ENCODE data around the gene DMRTC2. TPM values are rescaled to one million over a fixed set of nuclear protein-coding genes. Genes with fewer than 3 reads are reported as not detected.
"Not testable (repeated sequence)": the region's sequence is repeated elsewhere in the genome, so short reads cannot be mapped to it uniquely, and the experiment has no call there.

DMRTC2 gene
- total and polyA plus RNA-seq, 4 donors = not detected

GRCh38 chr19:41868120-41868988, 23.5 kb downstream of the DMRTC2 start:
- H3K4me3 ChIP-seq (ENCODE audit: low read depth, low read length) = no peak overlapping the region
- DNase-seq (ENCODE audit: low read depth in 4 of 6, low spot score in 6 of 6) = no peak
- no peak overlapping the region for H3K27ac ChIP-seq (ENCODE audit: low read depth, low read length)
- H3K27me3 ChIP-seq (ENCODE audit: control insufficient read depth, insufficient read depth, low read length) = no peaks in the 10 kb centered on the region
- peaks cover 96% of the 10 kb centered on the region for H3K36me3 ChIP-seq (ENCODE audit: control insufficient read depth, insufficient read depth, low read length)
- peaks cover 2% of the 10 kb centered on the region for H3K4me1 ChIP-seq (ENCODE audit: control insufficient read depth, insufficient read depth, low read length)
- H3K9me3 ChIP-seq (ENCODE audit: control insufficient read depth, insufficient read depth, low read length) = no peaks in the 10 kb centered on the region
- WGBS (ENCODE audit: insufficient coverage) = 93% methylated on average over 9 of the region's 10 CpGs

GRCh38 chr19:41868989-41869300, 24.1 kb downstream of the DMRTC2 start:
- Histone ChIP-seq H3K4me3 (ENCODE audit: low read depth, low read length) (no peak overlapping the region), H3K27me3 (ENCODE audit: control insufficient read depth, insufficient read depth, low read length) (no peaks in the 10 kb centered on the region), H3K4me1 (ENCODE audit: control insufficient read depth, insufficient read depth, low read length) (no peaks in the 10 kb centered on the region), H3K27ac (ENCODE audit: low read depth, low read length) (no peak overlapping the region), H3K36me3 (ENCODE audit: control insufficient read depth, insufficient read depth, low read length) (peaks cover 93% of the 10 kb centered on the region), H3K9me3 (ENCODE audit: control insufficient read depth, insufficient read depth, low read length) (no peaks in the 10 kb centered on the region)
- WGBS (ENCODE audit: insufficient coverage) = 88% methylated on average over 12 of the region's 12 CpGs
- no peak for DNase-seq (ENCODE audit: low read depth in 4 of 6, low spot score in 6 of 6)

- 55% methylated on average over 5 of the region's 13 CpGs for WGBS (ENCODE audit: insufficient coverage)
- DNase-seq (ENCODE audit: low read depth in 4 of 6, low spot score in 6 of 6) = no peak
- H3K4me3 ChIP-seq (ENCODE audit: low read depth, low read length) = no peak overlapping the region
Measured at GRCh38 chr19:41869374-41869955, 24.6 kb downstream of the DMRTC2 start.

GRCh38 chr19:41870401-41870873, 25.6 kb downstream of the DMRTC2 start:
- no peak overlapping the region for H3K27ac ChIP-seq (ENCODE audit: low read depth, low read length)
- no peaks in the 10 kb centered on the region for H3K9me3 ChIP-seq (ENCODE audit: control insufficient read depth, insufficient read depth, low read length)
- no peaks in the 10 kb centered on the region for H3K27me3 ChIP-seq (ENCODE audit: control insufficient read depth, insufficient read depth, low read length)
- H3K4me1 ChIP-seq (ENCODE audit: control insufficient read depth, insufficient read depth, low read length) = no peaks in the 10 kb centered on the region
- WGBS (ENCODE audit: insufficient coverage) = no CpG with 5 or more reads among the region's 3 CpGs
- no peak overlapping the region for H3K4me3 ChIP-seq (ENCODE audit: low read depth, low read length)
- DNase-seq (ENCODE audit: low read depth in 4 of 6, low spot score in 6 of 6) = no peak
- peaks cover 78% of the 10 kb centered on the region for H3K36me3 ChIP-seq (ENCODE audit: control insufficient read depth, insufficient read depth, low read length)

More at GRCh38 chr19:41869374-41869955, 24.6 kb downstream of the DMRTC2 start:
- no peaks in the 10 kb centered on the region for H3K9me3 ChIP-seq (ENCODE audit: control insufficient read depth, insufficient read depth, low read length)
- H3K4me1 ChIP-seq (ENCODE audit: control insufficient read depth, insufficient read depth, low read length) = no peaks in the 10 kb centered on the region
- H3K36me3 ChIP-seq (ENCODE audit: control insufficient read depth, insufficient read depth, low read length) = peaks cover 88% of the 10 kb centered on the region
- H3K27me3 ChIP-seq (ENCODE audit: control insufficient read depth, insufficient read depth, low read length) = no peaks in the 10 kb centered on the region
- no peak overlapping the region for H3K27ac ChIP-seq (ENCODE audit: low read depth, low read length)

- no peaks in the 10 kb centered on the region for H3K4me1 ChIP-seq (ENCODE audit: control insufficient read depth, insufficient read depth, low read length)
- peaks cover 67% of the 10 kb centered on the region for H3K36me3 ChIP-seq (ENCODE audit: control insufficient read depth, insufficient read depth, low read length)
- H3K27me3 ChIP-seq (ENCODE audit: control insufficient read depth, insufficient read depth, low read length) = no peaks in the 10 kb centered on the region
- H3K9me3 ChIP-seq (ENCODE audit: control insufficient read depth, insufficient read depth, low read length) = no peaks in the 10 kb centered on the region
- H3K4me3 ChIP-seq (ENCODE audit: low read depth, low read length) = no peak overlapping the region
- 87% methylated on average over 14 of the region's 16 CpGs for WGBS (ENCODE audit: insufficient coverage)
- H3K27ac ChIP-seq (ENCODE audit: low read depth, low read length) = no peak overlapping the region
- no peak for DNase-seq (ENCODE audit: low read depth in 4 of 6, low spot score in 6 of 6)
Measured at GRCh38 chr19:41871573-41872383, 26.9 kb downstream of the DMRTC2 start.

- no peak overlapping the region for H3K27ac ChIP-seq (ENCODE audit: low read depth, low read length)
- H3K36me3 ChIP-seq (ENCODE audit: control insufficient read depth, insufficient read depth, low read length) = peaks cover 61% of the 10 kb centered on the region
- DNase-seq (ENCODE audit: low read depth in 4 of 6, low spot score in 6 of 6) = no peak
- H3K9me3 ChIP-seq (ENCODE audit: control insufficient read depth, insufficient read depth, low read length) = no peaks in the 10 kb centered on the region
- 87% methylated on average over 11 of the region's 12 CpGs for WGBS (ENCODE audit: insufficient coverage)
- H3K27me3 ChIP-seq (ENCODE audit: control insufficient read depth, insufficient read depth, low read length) = no peaks in the 10 kb centered on the region
- no peaks in the 10 kb centered on the region for H3K4me1 ChIP-seq (ENCODE audit: control insufficient read depth, insufficient read depth, low read length)
- no peak overlapping the region for H3K4me3 ChIP-seq (ENCODE audit: low read depth, low read length)
Measured at GRCh38 chr19:41872384-41872774, 27.5 kb downstream of the DMRTC2 start.

GRCh38 chr19:41872775-41873647, 28.2 kb downstream of the DMRTC2 start:
- Histone ChIP-seq H3K4me1 (ENCODE audit: control insufficient read depth, insufficient read depth, low read length) (peaks cover under 1% of the 10 kb centered on the region), H3K27ac (ENCODE audit: low read depth, low read length) (no peak overlapping the region), H3K9me3 (ENCODE audit: control insufficient read depth, insufficient read depth, low read length) (no peaks in the 10 kb centered on the region), H3K27me3 (ENCODE audit: control insufficient read depth, insufficient read depth, low read length) (no peaks in the 10 kb centered on the region), H3K4me3 (ENCODE audit: low read depth, low read length) (no peak overlapping the region), H3K36me3 (ENCODE audit: control insufficient read depth, insufficient read depth, low read length) (peaks cover 55% of the 10 kb centered on the region)
- peak in 2 of 6 donors; percentile 55 to 68 for DNase-seq (ENCODE audit: low read depth in 4 of 6, low spot score in 6 of 6)
- 40% methylated on average over 15 of the region's 18 CpGs for WGBS (ENCODE audit: insufficient coverage)

- WGBS (ENCODE audit: insufficient coverage) = 80% methylated on average over 1 of the region's 3 CpGs
- not testable (repeated sequence) for H3K4me3 ChIP-seq (ENCODE audit: low read depth, low read length); H3K27me3 ChIP-seq (ENCODE audit: control insufficient read depth, insufficient read depth, low read length); H3K27ac ChIP-seq (ENCODE audit: low read depth, low read length); H3K9me3 ChIP-seq (ENCODE audit: control insufficient read depth, insufficient read depth, low read length); DNase-seq (ENCODE audit: low read depth in 4 of 6, low spot score in 6 of 6); H3K4me1 ChIP-seq (ENCODE audit: control insufficient read depth, insufficient read depth, low read length)
- H3K36me3 ChIP-seq (ENCODE audit: control insufficient read depth, insufficient read depth, low read length) = peaks cover 25% of the 10 kb centered on the region
Measured at GRCh38 chr19:41875973-41876372, 31.1 kb downstream of the DMRTC2 start.

Data from spinal cord (tissue), 10 donors.